GM23248 (cell line): Measurements from ENCODE around the gene CNTN4. TPM values are rescaled to one million over a fixed set of nuclear protein-coding genes. Genes with fewer than 3 reads are reported as not detected.

ENCODE experiments used
- DNase-seq: peaks from one replicate; pipeline ENCODE4 v3.0.0-alpha.2; 2015
- H2AFZ ChIP-seq: fragments of 200-600 bp; sonication (generic); 2 replicates; pipeline ENCODE4 v1.6.1; 2016; ENCODE audit warnings: antibody characterized with exemption
- H3F3A ChIP-seq: fragments of 200-600 bp; sonication (generic); 2 replicates; pipeline ENCODE4 v1.6.1; 2016; ENCODE audit warnings: mild to moderate bottlenecking, antibody characterized with exemption, mixed run types; ENCODE audit not compliant: insufficient read depth
- H3K27ac ChIP-seq: fragments of 200-600 bp; sonication (generic); 2 replicates; pipeline ENCODE4 v1.5.1; 2016; ENCODE audit warnings: mild to moderate bottlenecking
- H3K27me3 ChIP-seq: fragments of 200-600 bp; sonication (generic); replicated peaks from 2 replicates; pipeline ENCODE4 v1.6.1; 2016; ENCODE audit warnings: mild to moderate bottlenecking; ENCODE audit not compliant: insufficient read depth
- H3K36me3 ChIP-seq: fragments of 200-600 bp; sonication (generic); 2 replicates; pipeline ENCODE4 v1.6.1; 2016; ENCODE audit warnings: low read depth, mild to moderate bottlenecking
- H3K4me1 ChIP-seq: fragments of 200-600 bp; sonication (generic); 2 replicates; pipeline ENCODE4 v1.6.1; 2016; ENCODE audit warnings: mild to moderate bottlenecking; ENCODE audit not compliant: insufficient read depth
- H3K4me2 ChIP-seq: fragments of 200-600 bp; sonication (generic); one replicate; pipeline ENCODE4 v1.6.1; 2016; ENCODE audit warnings: mild to moderate bottlenecking; ENCODE audit not compliant: unreplicated experiment
- H3K4me3 ChIP-seq: fragments of 200-600 bp; sonication (generic); 2 replicates; pipeline ENCODE4 v1.5.1; 2016; ENCODE audit warnings: mild to moderate bottlenecking
- H3K79me2 ChIP-seq: fragments of 200-600 bp; sonication (generic); 2 replicates; pipeline ENCODE4 v1.6.1; 2016; ENCODE audit warnings: mild to moderate bottlenecking; ENCODE audit not compliant: insufficient read depth
- H3K9ac ChIP-seq: fragments of 200-600 bp; sonication (generic); 2 replicates; pipeline ENCODE4 v1.6.1; 2016; ENCODE audit warnings: mild to moderate bottlenecking
- H3K9me2 ChIP-seq: fragments of 200-600 bp; sonication (generic); 2 replicates; pipeline ENCODE4 v1.6.1; 2016; ENCODE audit warnings: mixed run types, mild to moderate bottlenecking, moderate library complexity; ENCODE audit not compliant: insufficient read depth
- H3K9me3 ChIP-seq: fragments of 200-600 bp; sonication (generic); one replicate; pipeline ENCODE4 v1.6.1; 2017; ENCODE audit warnings: low read depth
- H4K20me1 ChIP-seq: fragments of 200-600 bp; sonication (generic); 2 replicates; pipeline ENCODE4 v1.6.0; 2016; ENCODE audit not compliant: insufficient read depth
- EZH2 ChIP-seq: fragments of 200-600 bp; sonication (generic); IDR thresholded peaks from 2 replicates; pipeline ENCODE4 v1.6.1; 2018; ENCODE audit warnings: antibody characterized with exemption, mild to moderate bottlenecking; ENCODE audit not compliant: insufficient read depth, poor library complexity, severe bottlenecking
- EZH2phosphoT487 ChIP-seq: fragments of 200-600 bp; sonication (generic); IDR thresholded peaks from 2 replicates; pipeline ENCODE4 v1.6.1; 2018; ENCODE audit warnings: antibody characterized with exemption, moderate library complexity, mild to moderate bottlenecking, low read depth; ENCODE audit not compliant: insufficient read depth
- WGBS, 2 experiments: methylation state at CpG; one replicate each; pipeline ENCODE4 v1.1.6; 2015 to 2017; ENCODE audit warnings: low lambda C conversion rate in 2 of 2, low coverage in 1 of 2; ENCODE audit errors: missing lambda C conversion rate in 2 of 2; 5-methylcytosine and 5-hydroxymethylcytosine counted together
- in situ Hi-C: fragments of 300-500 bp; cut with MboI; formaldehyde crosslinking; loops from 2 replicates; pipeline ENCODE4 v1.15.0; 2020
- polyA plus RNA-seq: library from polyadenylated mRNA; unstranded; fragments of >200 nt; fragmentation: Nextera tagmentation; extraction: Ambion mirVana; gene quantifications from 2 replicates; pipeline ENCODE4 v1.2.1, GENCODE V29; 2016
- total RNA-seq: library from RNA; depleted of rRNA; stranded (reverse); fragments of >200 nt; shearing (Covaris generic); gene quantifications from 2 replicates; pipeline ENCODE4 v1.2.3, GENCODE V29; 2014

The CNTN4 gene
- total and polyA plus RNA-seq, 2 experiments from 2014 or later, result not detected

DNA sequence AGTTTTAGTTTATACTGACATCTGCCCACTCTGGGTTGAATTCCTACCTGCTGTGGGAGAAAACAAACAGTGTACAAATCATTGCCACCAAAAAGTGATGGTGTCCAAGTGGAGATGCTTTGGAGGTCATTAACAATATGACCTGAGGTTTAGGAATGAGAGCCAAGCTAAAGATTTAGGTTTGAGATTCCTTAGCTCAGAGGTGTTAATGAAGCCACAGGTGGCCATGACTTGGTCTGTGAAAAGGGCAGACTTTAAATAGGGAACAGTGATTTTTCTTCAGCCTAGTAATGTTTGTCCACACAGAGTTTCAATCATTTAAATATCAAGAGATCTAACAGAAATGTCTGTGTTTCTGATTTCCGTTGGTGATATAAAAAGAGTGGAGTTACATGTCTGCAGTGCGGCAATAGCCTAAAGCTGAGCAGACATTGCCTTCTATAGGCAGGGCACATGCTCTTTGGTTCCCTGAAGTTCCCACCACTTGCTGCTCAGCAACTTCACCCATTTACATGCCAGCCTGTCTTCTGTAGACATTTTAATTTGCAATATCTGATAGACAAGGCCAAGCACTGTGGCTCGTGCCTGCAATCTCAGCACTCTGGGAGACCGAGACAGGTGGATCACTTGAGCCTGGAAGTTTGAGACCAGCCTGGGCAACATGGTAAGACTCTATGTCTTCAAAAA lies 588.3 kb downstream of the CNTN4 start:
- Histone ChIP-seq H3K4me1 (no peaks in the 10 kb centered on the region), H3F3A (no peaks in the 10 kb centered on the region), H3K9ac (no peak overlapping the region), H3K27ac (no peak overlapping the region), H3K27me3 (no peaks in the 10 kb centered on the region), H3K4me3 (no peak overlapping the region), H3K4me2 (no peak overlapping the region), H3K9me2 (no peaks in the 10 kb centered on the region), H2AFZ (no peak overlapping the region), H3K79me2 (no peaks in the 10 kb centered on the region), H3K36me3 (no peaks in the 10 kb centered on the region), H3K9me3 (no peaks in the 10 kb centered on the region), H4K20me1 (no peaks in the 10 kb centered on the region)
- in situ Hi-C loops, result no loop called here
- 6 to 7% methylated on average over 4 of the region's 4 CpGs for WGBS, 2 experiments
- no peak for DNase-seq
- TF ChIP-seq EZH2phosphoT487, result no peak

DNA sequence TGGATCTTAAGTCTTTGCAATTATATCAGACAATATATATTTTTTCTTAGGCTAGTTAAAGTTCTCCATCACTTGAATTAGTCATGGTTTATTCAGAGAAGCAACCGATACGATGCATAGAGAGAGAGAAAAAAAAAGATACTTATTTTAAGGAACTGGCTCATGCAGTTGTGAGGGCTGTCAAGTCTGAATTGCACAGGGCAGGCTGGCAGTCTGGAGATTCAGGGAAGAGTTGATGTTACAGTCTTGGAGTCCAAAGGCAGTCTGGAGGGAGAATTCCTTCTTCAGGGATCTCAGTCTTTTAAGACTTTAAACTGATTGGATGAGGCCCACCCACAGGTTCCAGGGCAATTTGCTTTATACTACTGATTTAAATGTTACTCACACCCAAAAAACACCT lies 598.9 kb downstream of the CNTN4 start:
- H3K4me2 ChIP-seq, result no peak overlapping the region
- H3F3A ChIP-seq, result no peaks in the 10 kb centered on the region
- H3K79me2 ChIP-seq, result no peaks in the 10 kb centered on the region
- no peaks in the 10 kb centered on the region for H3K27me3 ChIP-seq
- no peaks in the 10 kb centered on the region for H3K9me2 ChIP-seq
- in situ Hi-C loops, result no loop called here
- H3K4me1 ChIP-seq, result no peaks in the 10 kb centered on the region
- H4K20me1 ChIP-seq, result no peaks in the 10 kb centered on the region
- no peak overlapping the region for H2AFZ ChIP-seq
- DNase-seq, result no peak
- no peak overlapping the region for H3K9ac ChIP-seq
- H3K9me3 ChIP-seq, result no peaks in the 10 kb centered on the region
- no peak overlapping the region for H3K27ac ChIP-seq
- WGBS, 2 experiments, result 0 to 3% methylated on average over 2 of the region's 2 CpGs
- no peaks in the 10 kb centered on the region for H3K36me3 ChIP-seq
- TF ChIP-seq EZH2phosphoT487 (no peak), EZH2 (no peak)
- H3K4me3 ChIP-seq, result no peak overlapping the region

DNA sequence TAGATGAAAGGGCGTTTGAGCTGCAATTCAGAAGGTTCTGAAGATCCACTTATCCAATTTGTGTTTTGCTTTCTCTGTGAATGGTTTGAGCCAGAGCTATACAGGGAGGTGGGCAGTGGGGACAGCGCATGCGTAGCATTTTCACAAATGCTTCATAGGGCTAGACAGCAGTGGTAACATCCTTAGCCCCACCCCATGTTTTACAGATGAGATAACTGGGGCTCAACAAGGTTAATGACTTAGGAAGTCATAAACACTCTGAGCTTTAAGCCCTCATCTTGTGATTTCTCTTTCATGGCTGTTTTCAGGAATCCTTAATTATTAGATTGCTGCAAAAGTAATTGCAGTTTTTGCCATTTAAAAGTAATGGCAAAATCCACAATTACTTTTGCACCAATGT lies 602.8 kb downstream of the CNTN4 start:
- no peaks in the 10 kb centered on the region for H3K79me2 ChIP-seq
- TF ChIP-seq EZH2 (no peak), EZH2phosphoT487 (no peak)
- H3K27me3 ChIP-seq, result no peaks in the 10 kb centered on the region
- no peaks in the 10 kb centered on the region for H3K9me3 ChIP-seq
- no peaks in the 10 kb centered on the region for H3F3A ChIP-seq
- H3K36me3 ChIP-seq, result no peaks in the 10 kb centered on the region
- no peak for DNase-seq
- H3K4me3 ChIP-seq, result no peak overlapping the region
- H3K9me2 ChIP-seq, result no peaks in the 10 kb centered on the region
- H4K20me1 ChIP-seq, result no peaks in the 10 kb centered on the region
- H3K27ac ChIP-seq, result no peak overlapping the region
- no peaks in the 10 kb centered on the region for H3K4me1 ChIP-seq
- H3K9ac ChIP-seq, result no peak overlapping the region
- H3K4me2 ChIP-seq, result no peak overlapping the region
- in situ Hi-C loops, result no loop called here
- 43 to 56% methylated on average over 3 of the region's 3 CpGs for WGBS, 2 experiments
- H2AFZ ChIP-seq, result no peak overlapping the region

DNA sequence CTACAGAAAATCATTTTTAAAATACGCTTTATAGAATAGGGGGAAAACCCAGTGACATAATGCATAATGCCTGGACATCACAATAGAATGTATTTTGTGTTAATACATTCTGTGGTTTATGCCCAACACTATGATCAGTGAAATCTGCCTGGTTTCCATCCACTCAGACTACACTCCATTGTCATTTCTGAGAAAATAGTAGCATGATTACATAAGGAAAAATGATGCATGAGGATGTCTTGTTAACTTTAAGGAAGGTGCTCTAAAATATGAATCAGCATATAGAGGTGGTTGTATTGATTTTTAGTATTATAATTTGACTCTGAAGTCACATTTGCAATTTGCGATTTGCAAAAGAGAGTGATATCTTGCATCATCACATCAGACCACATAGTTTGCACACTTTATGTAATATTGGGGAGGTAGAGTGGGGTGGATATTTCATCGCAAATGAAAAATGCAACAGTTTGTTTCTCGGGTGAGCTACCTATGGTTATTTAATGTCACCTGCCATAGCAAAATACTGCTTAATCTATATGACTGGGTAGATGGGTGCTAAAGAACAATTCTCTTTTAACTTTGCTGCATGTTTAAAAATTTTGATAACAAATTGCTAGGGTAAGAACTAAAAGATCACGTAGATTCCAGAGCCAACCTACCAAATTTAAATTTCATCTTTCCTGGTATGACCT lies 607.6 kb downstream of the CNTN4 start:
- Histone ChIP-seq H3K36me3 (no peaks in the 10 kb centered on the region), H4K20me1 (no peaks in the 10 kb centered on the region)
- 68 to 70% methylated on average over 5 of the region's 5 CpGs for WGBS, 2 experiments

More for the DNA sequence above, 607.6 kb downstream of the CNTN4 start:
- Histone ChIP-seq H3K79me2 (no peaks in the 10 kb centered on the region), H2AFZ (no peak overlapping the region), H3K4me1 (no peaks in the 10 kb centered on the region), H3K27me3 (no peaks in the 10 kb centered on the region), H3K9me3 (no peaks in the 10 kb centered on the region), H3K27ac (no peak overlapping the region), H3K4me3 (no peak overlapping the region), H3K4me2 (no peak overlapping the region), H3K9me2 (no peaks in the 10 kb centered on the region), H3K9ac (no peak overlapping the region), H3F3A (no peaks in the 10 kb centered on the region)
- in situ Hi-C loops, result no loop called here
- no peak for TF ChIP-seq EZH2
- TF ChIP-seq EZH2phosphoT487, result no peak
- no peak for DNase-seq
